GM21786 (cell line): ENCODE data around the gene AMT.
"Not testable (repeated sequence)": the region's sequence is repeated elsewhere in the genome, so short reads cannot be mapped to it uniquely, and the experiment has no call there.

Experiments
- ATAC-seq: cut with Tn5 transposase; IDR thresholded peaks from one replicate; pipeline ENCODE4 v1.9.1; 2021; ENCODE audit not compliant: unreplicated experiment

AMT gene

GRCh38 chr3:49424816-49425215 lies 2.5 kb upstream of the AMT start:
- no peak for ATAC-seq

GRCh38 chr3:49421890-49422378 lies 339 bp downstream of the AMT start:
- ATAC-seq = no peak

GRCh38 chr3:49417516-49418120 lies 4.7 kb downstream of the AMT start:
- ATAC-seq = no peak

- no peak for ATAC-seq
These were observed 5.4 kb downstream of the AMT start for GRCh38 chr3:49416867-49417266.

- ATAC-seq = no peak
These were observed 6.2 kb downstream of the AMT start for GRCh38 chr3:49415931-49416601.

- no peak for ATAC-seq
These were observed 7.5 kb downstream of the AMT start for GRCh38 chr3:49414753-49415152.

- no peak for ATAC-seq
These were observed 8.9 kb downstream of the AMT start for GRCh38 chr3:49413338-49413734.

- ATAC-seq = no peak
These were observed 9.5 kb downstream of the AMT start for GRCh38 chr3:49412632-49413337.

- peak; percentile 77 for ATAC-seq
These were observed 10.2 kb downstream of the AMT start, which contains the start of the genes RHOA and TCTA for GRCh38 chr3:49411968-49412631. Gene RHOA, minus strand, starts transcription at chr3:49411976. Its CDS starts 36,387 bp downstream, at chr3:49375589. Gene TCTA, plus strand, starts transcription at chr3:49412423. Its CDS starts 4 bp downstream, at chr3:49412427.

- ATAC-seq = peak; percentile 19
These were observed 10.7 kb downstream of the AMT start for GRCh38 chr3:49411535-49411967.

- no peak for ATAC-seq
These were observed 11.3 kb downstream of the AMT start for GRCh38 chr3:49410846-49411534.

- ATAC-seq = no peak
These were observed 12.0 kb downstream of the AMT start for GRCh38 chr3:49410066-49410845.

GRCh38 chr3:49406571-49407565 lies 15.4 kb downstream of the AMT start:
- ATAC-seq = no peak

- ATAC-seq = not testable (repeated sequence)
These were observed 16.7 kb downstream of the AMT start for GRCh38 chr3:49405570-49405969.

- no peak for ATAC-seq
These were observed 18.4 kb downstream of the AMT start for GRCh38 chr3:49403891-49404290.

- no peak for ATAC-seq
These were observed 20.5 kb downstream of the AMT start for GRCh38 chr3:49401766-49402165.

- no peak for ATAC-seq
These were observed 22.8 kb downstream of the AMT start for GRCh38 chr3:49399461-49399860.

- ATAC-seq = no peak
These were observed 24.8 kb downstream of the AMT start for GRCh38 chr3:49397470-49397869.

- not testable (repeated sequence) for ATAC-seq
These were observed 31.0 kb downstream of the AMT start for GRCh38 chr3:49391310-49391709.
